Coronary artery (tissue), 2 donors: ENCODE measurements around the gene GATAD1.

ENCODE experiments used
- DNase-seq: peaks from one replicate; pipeline ENCODE4 v3.0.0-alpha.2; 2017; ENCODE audit warnings: low spot score
- H3K27ac ChIP-seq, 2 donors: fragments of 200-600 bp; sonication (generic); one replicate each; pipeline ENCODE4 v1.5.1; 2016 to 2019
- H3K4me3 ChIP-seq: fragments of 200-600 bp; sonication (generic); 2 replicates; pipeline ENCODE4 v1.5.1; 2016; ENCODE audit warnings: mild to moderate bottlenecking, moderate library complexity
- CTCF ChIP-seq: fragments of 200-600 bp; sonication (generic); IDR thresholded peaks from one replicate; pipeline ENCODE4 v1.5.1; 2019; ENCODE audit warnings: antibody characterized with exemption

GATAD1 gene

GRCh38 chr7:92447345-92448204 is at the start of gene GATAD1:
Gene GATAD1 (plus strand): TSS chr7:92447482. CDS start chr7:92447730, 248 bp downstream.
- TF ChIP-seq CTCF = peak; percentile 79
- DNase-seq = peak; percentile 95
- H3K27ac ChIP-seq = peak within 1 kb of the TSS; percentile 90 to 91
- H3K4me3 ChIP-seq = peak within 1 kb of the TSS; percentile 96

DNA sequence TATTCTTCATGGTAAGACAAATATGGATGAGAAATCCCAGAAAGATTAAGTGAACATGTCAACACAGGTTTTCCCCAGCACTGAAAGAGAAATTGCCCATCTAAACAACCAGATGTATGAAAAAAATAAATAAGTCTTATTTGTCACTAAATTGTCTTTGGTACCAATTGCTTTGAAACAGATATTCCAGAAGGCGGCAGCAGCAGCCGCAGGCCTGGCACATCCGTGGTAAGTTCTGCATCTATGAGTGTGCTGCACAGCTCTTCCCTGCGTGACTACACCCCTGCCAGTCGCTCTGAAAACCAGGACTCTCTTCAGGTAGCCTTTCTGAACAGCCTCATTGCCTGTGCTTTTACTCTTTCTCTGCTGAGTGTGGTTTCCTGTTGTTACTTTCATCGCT is 49.7 kb upstream of the GATAD1 start:
- no peak for TF ChIP-seq CTCF
- Histone ChIP-seq H3K4me3 (no peak overlapping the region), H3K27ac (no peak overlapping the region)
- DNase-seq = no peak

GRCh38 chr7:92400013-92400412 is 47.3 kb upstream of the GATAD1 start:
- no peak overlapping the region for H3K27ac ChIP-seq
- TF ChIP-seq CTCF = no peak
- no peak overlapping the region for H3K4me3 ChIP-seq
- DNase-seq = no peak

- no peak for TF ChIP-seq CTCF
- no peak for DNase-seq
- H3K4me3 ChIP-seq = no peak overlapping the region
- no peak overlapping the region for H3K27ac ChIP-seq
These were observed 44.1 kb upstream of the GATAD1 start for GRCh38 chr7:92402920-92403759.

- Histone ChIP-seq H3K4me3 (no peak overlapping the region), H3K27ac (no peak overlapping the region)
- DNase-seq = no peak
- no peak for TF ChIP-seq CTCF
These were observed 43.6 kb upstream of the GATAD1 start for GRCh38 chr7:92403760-92404074.

DNA sequence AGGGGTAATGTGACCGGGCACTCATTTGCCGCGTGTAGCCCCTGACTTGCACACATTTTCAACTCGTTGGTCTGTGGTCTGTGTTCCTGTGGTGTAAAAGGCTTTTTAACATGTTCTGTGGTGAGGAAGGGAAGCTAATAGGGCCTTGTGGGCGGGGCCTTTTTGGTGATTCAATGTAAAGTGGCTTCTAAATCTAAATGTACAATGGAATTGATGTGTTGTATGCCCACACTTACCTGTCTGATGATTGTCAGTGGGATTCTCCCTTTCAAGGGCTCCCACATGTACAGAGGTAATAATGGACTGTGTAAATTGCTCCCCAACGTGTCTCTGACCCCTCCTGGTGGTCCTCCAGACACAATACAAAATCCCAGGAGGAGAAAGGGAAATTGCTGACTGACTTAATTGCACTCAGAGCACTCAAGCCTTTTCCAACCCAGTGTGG is 43.1 kb upstream of the GATAD1 start:
- DNase-seq = no peak
- Histone ChIP-seq H3K27ac (no peak overlapping the region), H3K4me3 (no peak overlapping the region)
- TF ChIP-seq CTCF = no peak
